DOHH2 (cell line): Measurements from ENCODE around the gene BTRC.

Experiments
- CTCF ChIP-seq: fragments of 200-600 bp; sonication (generic); IDR thresholded peaks from one replicate; pipeline ENCODE4 v1.5.1; 2014; ENCODE audit warnings: antibody characterized with exemption, mild to moderate bottlenecking, low read depth, low read length; ENCODE audit not compliant: poor library complexity, severe bottlenecking
- EZH2phosphoT487 ChIP-seq: fragments of 200-600 bp; sonication (generic); IDR thresholded peaks from 2 replicates; pipeline ENCODE4 v1.6.1; 2017; ENCODE audit warnings: borderline replicate concordance, mild to moderate bottlenecking, antibody characterized with exemption, low read length, moderate library complexity, mixed read lengths

GRCh38 chr10:101356132-101356531 lies 2.2 kb downstream of the BTRC start:
- no peak for TF ChIP-seq CTCF
- no peak for TF ChIP-seq EZH2phosphoT487
